Hepatocyte (in vitro differentiated cells): ENCODE results near the gene METTL23. TPM values are rescaled to one million over a fixed set of nuclear protein-coding genes. Genes with fewer than 3 reads are reported as not detected.
A peak's percentile ranks its signal among the peaks of the same experiment; 100 is the strongest.

Source experiments
- DNase-seq: peaks from one replicate; pipeline ENCODE4 v3.0.0-alpha.2; 2016; ENCODE audit warnings: low spot score
- H2AFZ ChIP-seq: fragments of 200-600 bp; sonication (generic); 2 replicates; pipeline ENCODE4 v1.6.0; 2016; ENCODE audit warnings: antibody characterized with exemption, mild to moderate bottlenecking
- H3K27ac ChIP-seq: fragments of 200-600 bp; sonication (generic); 2 replicates; pipeline ENCODE4 v1.5.1; 2016; ENCODE audit warnings: mild to moderate bottlenecking
- H3K27me3 ChIP-seq: fragments of 200-600 bp; sonication (generic); 2 replicates; pipeline ENCODE4 v1.6.1; 2016
- H3K36me3 ChIP-seq: fragments of 200-600 bp; sonication (generic); replicated peaks from 2 replicates; pipeline ENCODE4 v1.5.1; 2016; ENCODE audit warnings: low read depth; ENCODE audit not compliant: insufficient read depth
- H3K4me1 ChIP-seq: fragments of 200-600 bp; sonication (generic); 2 replicates; pipeline ENCODE4 v1.5.1; 2016; ENCODE audit warnings: mild to moderate bottlenecking, moderate library complexity; ENCODE audit not compliant: insufficient read depth
- H3K4me2 ChIP-seq: fragments of 200-600 bp; sonication (generic); 2 replicates; pipeline ENCODE4 v1.6.0; 2016
- H3K4me3 ChIP-seq: fragments of 200-600 bp; sonication (generic); 2 replicates; pipeline ENCODE4 v1.5.1; 2016; ENCODE audit warnings: mild to moderate bottlenecking
- H3K79me2 ChIP-seq: fragments of 200-600 bp; sonication (generic); 2 replicates; pipeline ENCODE4 v1.6.0; 2017; ENCODE audit warnings: mild to moderate bottlenecking
- H3K9me2 ChIP-seq: fragments of 200-600 bp; sonication (generic); replicated peaks from 2 replicates; pipeline ENCODE4 v1.6.0; 2017; ENCODE audit warnings: mild to moderate bottlenecking; ENCODE audit not compliant: insufficient read depth
- H3K9me3 ChIP-seq: fragments of 200-600 bp; sonication (generic); 2 replicates; pipeline ENCODE4 v1.5.1; 2016; ENCODE audit warnings: low read depth, mild to moderate bottlenecking
- H4K20me1 ChIP-seq: fragments of 200-600 bp; sonication (generic); 2 replicates; pipeline ENCODE4 v1.6.0; 2016; ENCODE audit warnings: mild to moderate bottlenecking; ENCODE audit not compliant: insufficient read depth, poor library complexity, severe bottlenecking
- CTCF ChIP-seq: fragments of 200-600 bp; sonication (generic); IDR thresholded peaks from 2 replicates; pipeline ENCODE4 v1.5.1; 2016; ENCODE audit warnings: antibody characterized with exemption, mild to moderate bottlenecking; ENCODE audit not compliant: poor library complexity
- EZH2 ChIP-seq: fragments of 200-600 bp; sonication (generic); IDR thresholded peaks from 2 replicates; pipeline ENCODE4 v1.6.1; 2016; ENCODE audit warnings: antibody characterized with exemption, mild to moderate bottlenecking, borderline replicate concordance
- EZH2phosphoT487 ChIP-seq: fragments of 200-600 bp; sonication (generic); IDR thresholded peaks from one replicate; pipeline ENCODE4 v1.6.1; 2018; ENCODE audit warnings: antibody characterized with exemption, mild to moderate bottlenecking, low read depth, moderate library complexity; ENCODE audit not compliant: unreplicated experiment, severe bottlenecking
- WGBS: methylation state at CpG from one replicate; pipeline ENCODE4 v1.1.6; 2016; ENCODE audit warnings: low lambda C conversion rate; ENCODE audit errors: missing lambda C conversion rate; 5-methylcytosine and 5-hydroxymethylcytosine counted together
- polyA plus RNA-seq: library from polyadenylated mRNA; unstranded; fragments of >200 nt; fragmentation: Nextera tagmentation; extraction: Ambion mirVana; gene quantifications from 2 replicates; pipeline ENCODE4 v1.2.1, GENCODE V29; 2016
- total RNA-seq: library from RNA; depleted of rRNA; stranded (reverse); fragments of >200 nt; gene quantifications from 2 replicates; pipeline ENCODE4 v1.2.3, GENCODE V29; 2014

METTL23 gene
- total and polyA plus RNA-seq, 2 experiments from 2014 or later = 36.6 to 56.5 TPM

DNA sequence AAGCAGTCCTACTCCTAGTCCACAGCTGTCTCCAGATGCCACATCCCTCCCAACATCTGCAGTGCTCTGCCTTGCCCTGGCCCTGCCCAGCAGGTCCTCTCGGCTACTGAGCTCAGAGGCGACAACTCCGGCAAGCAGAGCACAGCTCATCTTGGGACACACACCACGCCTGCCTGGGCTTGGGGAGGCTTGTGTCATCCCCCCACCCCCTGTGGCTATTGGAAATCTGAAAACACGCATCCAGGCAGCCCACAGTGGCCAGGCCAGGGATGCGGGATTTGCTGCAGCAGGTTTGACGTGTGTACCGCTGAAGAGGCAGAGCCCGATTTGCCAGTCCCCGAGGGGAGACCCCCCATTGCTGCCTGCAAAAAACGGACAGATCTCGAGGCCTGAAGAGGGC lies 41.3 kb upstream of the METTL23 start:
- no peaks in the 10 kb centered on the region for H3K9me3 ChIP-seq
- H3K79me2 ChIP-seq = peaks cover 8% of the 10 kb centered on the region
- H3K4me2 ChIP-seq = no peak overlapping the region
- no peaks in the 10 kb centered on the region for H4K20me1 ChIP-seq
- H3K4me1 ChIP-seq = peaks cover 37% of the 10 kb centered on the region
- H2AFZ ChIP-seq = no peak overlapping the region
- TF ChIP-seq EZH2phosphoT487 (no peak), EZH2 (no peak), CTCF (no peak)
- no peaks in the 10 kb centered on the region for H3K9me2 ChIP-seq
- WGBS = 89% methylated on average over 12 of the region's 12 CpGs
- DNase-seq = no peak
- H3K4me3 ChIP-seq = no peak overlapping the region
- H3K27me3 ChIP-seq = no peaks in the 10 kb centered on the region
- no peaks in the 10 kb centered on the region for H3K36me3 ChIP-seq
- no peak overlapping the region for H3K27ac ChIP-seq

DNA sequence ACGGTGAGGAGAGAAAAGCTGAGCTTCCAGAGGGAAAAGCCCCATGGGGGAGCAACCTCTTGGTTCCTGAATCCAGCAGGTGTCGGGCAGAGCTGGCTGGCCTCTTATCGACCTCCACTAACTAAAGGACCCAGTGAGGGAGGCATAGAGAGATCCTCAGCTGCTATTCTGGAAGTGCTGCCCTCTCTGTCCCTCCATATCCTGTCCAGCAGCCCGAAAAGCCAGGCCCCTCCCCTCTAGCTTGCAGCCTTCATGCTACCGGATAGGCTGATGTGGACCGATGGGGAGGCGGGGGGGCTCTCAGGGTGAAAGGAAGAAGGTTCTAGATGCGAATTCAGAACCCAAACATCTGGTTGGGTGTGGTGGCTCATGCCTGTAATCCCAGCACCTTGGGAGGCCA lies 40.8 kb upstream of the METTL23 start:
- H3K9me2 ChIP-seq = no peaks in the 10 kb centered on the region
- H3K36me3 ChIP-seq = no peaks in the 10 kb centered on the region
- TF ChIP-seq EZH2 (no peak), CTCF (no peak), EZH2phosphoT487 (no peak)
- 96% methylated on average over 8 of the region's 8 CpGs for WGBS
- no peaks in the 10 kb centered on the region for H3K27me3 ChIP-seq
- H3K9me3 ChIP-seq = no peaks in the 10 kb centered on the region
- H3K4me1 ChIP-seq = peaks cover 37% of the 10 kb centered on the region
- DNase-seq = no peak
- peak overlapping the region; percentile 86 for H3K27ac ChIP-seq
- H2AFZ ChIP-seq = no peak overlapping the region
- no peak overlapping the region for H3K4me3 ChIP-seq
- no peak overlapping the region for H3K4me2 ChIP-seq
- H4K20me1 ChIP-seq = no peaks in the 10 kb centered on the region
- H3K79me2 ChIP-seq = peaks cover 13% of the 10 kb centered on the region

DNA sequence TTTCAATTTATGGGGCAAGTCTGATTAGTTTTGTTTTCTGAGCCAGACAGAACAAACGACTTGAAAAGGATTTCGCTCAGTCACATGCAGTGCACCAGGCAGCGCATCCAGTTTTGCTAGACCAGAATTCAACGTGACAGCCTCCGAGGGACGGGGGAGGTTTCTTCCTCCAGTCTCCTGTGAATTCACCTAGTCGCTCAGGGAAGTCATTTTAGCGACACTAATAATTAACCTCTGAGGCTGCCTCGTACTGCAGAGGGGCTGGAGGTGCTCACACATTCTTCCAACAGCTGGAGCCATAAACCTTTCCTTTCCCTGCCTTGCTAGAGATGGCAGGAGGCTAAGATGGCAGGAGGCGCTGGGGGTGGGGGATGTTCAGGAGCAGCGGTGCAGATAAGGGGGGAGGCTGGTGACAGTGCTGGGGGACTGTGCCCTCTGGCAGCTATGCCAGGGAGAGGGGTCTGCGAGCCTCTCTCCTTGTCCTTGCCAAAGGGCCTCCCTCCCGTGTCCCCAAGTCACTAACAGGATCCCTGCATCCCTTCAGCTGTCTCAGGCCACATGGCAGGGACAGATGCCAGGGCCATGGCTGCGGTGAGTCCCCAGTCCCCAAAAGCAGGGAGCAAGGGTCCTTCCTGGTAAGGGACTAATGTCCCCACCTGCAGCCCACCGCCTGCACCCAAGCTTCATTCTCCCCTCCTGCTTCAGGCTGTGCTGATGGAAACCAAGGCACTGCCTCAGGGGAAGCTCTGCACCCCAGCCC lies 39.9 kb upstream of the METTL23 start:
- WGBS = 50% methylated on average over 15 of the region's 15 CpGs
- Histone ChIP-seq H4K20me1 (no peaks in the 10 kb centered on the region), H3K79me2 (peaks cover 18% of the 10 kb centered on the region), H2AFZ (no peak overlapping the region), H3K27ac (peak overlapping the region; percentile 86), H3K4me3 (no peak overlapping the region), H3K27me3 (no peaks in the 10 kb centered on the region), H3K4me1 (peaks cover 33% of the 10 kb centered on the region), H3K9me2 (no peaks in the 10 kb centered on the region), H3K4me2 (peak overlapping the region; percentile 58), H3K9me3 (no peaks in the 10 kb centered on the region), H3K36me3 (no peaks in the 10 kb centered on the region)
- peak; percentile 69 for DNase-seq
- no peak for TF ChIP-seq EZH2
- TF ChIP-seq CTCF = no peak
- TF ChIP-seq EZH2phosphoT487 = no peak
